ENCODE measurements around the gene OTUB1.

The OTUB1 gene

GRCh38 chr11:63944987-63945386 lies 41.3 kb upstream of the OTUB1 start:
- DNase-seq (ENCODE audit: low spot score), result no peak
- Histone ChIP-seq H2BK5ac (ENCODE audit: low read length) (no peak overlapping the region), H3K9me3 (replicated peaks in 1 of 2; ENCODE audit: control insufficient read depth in 2 of 2, insufficient read depth in 1 of 2, low read depth in 1 of 2, low read length in 2 of 2) (no peaks in the 10 kb centered on the region), H3K4me2 (ENCODE audit: insufficient read depth, low read length, poor library complexity, severe bottlenecking) (no peak overlapping the region), H3K14ac (ENCODE audit: low read length) (no peak overlapping the region), H3K4me3 (ENCODE audit: low read length in 2 of 2) (no peak overlapping the region), H3K4ac (ENCODE audit: low read length) (no peak overlapping the region), H2BK12ac (ENCODE audit: low read length) (no peak overlapping the region), H2AK5ac (ENCODE audit: low read depth, low read length) (peak overlapping the region; percentile 10), H3K27me3 (ENCODE audit: control insufficient read depth in 3 of 3, insufficient read depth in 3 of 3, low read depth in 1 of 3, low read length in 3 of 3) (no peaks in the 10 kb centered on the region), H2BK120ac (ENCODE audit: low read depth, low read length) (no peak overlapping the region), H4K91ac (ENCODE audit: low read depth, low read length, poor library complexity) (no peak overlapping the region), H2AFZ (ENCODE audit: low read length) (no peak overlapping the region), H2BK15ac (ENCODE audit: low read length) (no peak overlapping the region), H3K9ac (ENCODE audit: low read depth, low read length, poor library complexity) (peak overlapping the region; percentile 71), H4K8ac (ENCODE audit: low read depth, low read length) (no peak overlapping the region), H3K18ac (ENCODE audit: low read length) (no peak overlapping the region), H3K4me1 (ENCODE audit: control insufficient read depth in 2 of 2, insufficient read depth in 1 of 2, low read depth in 1 of 2, low read length in 2 of 2) (peaks cover 0 to 11% of the 10 kb centered on the region in 2 donors), H3K27ac (replicated peaks; ENCODE audit: low read length) (no peak overlapping the region), H3K79me1 (ENCODE audit: low read depth, low read length) (peaks cover 15% of the 10 kb centered on the region), H3K23ac (ENCODE audit: low read depth, low read length, poor library complexity) (peak overlapping the region; percentile 44), H3K36me3 (replicated peaks in 1 of 2; ENCODE audit: control insufficient read depth in 2 of 2, insufficient read depth in 2 of 2, low read length in 2 of 2) (peaks cover 14 to 67% of the 10 kb centered on the region in 2 donors)
- WGBS, 2 donors (ENCODE audit: extremely low coverage in 2 of 2, insufficient read length in 2 of 2, insufficient replicate concordance in 1 of 2), result no CpG with 5 or more reads among the region's 8 CpGs

DNA sequence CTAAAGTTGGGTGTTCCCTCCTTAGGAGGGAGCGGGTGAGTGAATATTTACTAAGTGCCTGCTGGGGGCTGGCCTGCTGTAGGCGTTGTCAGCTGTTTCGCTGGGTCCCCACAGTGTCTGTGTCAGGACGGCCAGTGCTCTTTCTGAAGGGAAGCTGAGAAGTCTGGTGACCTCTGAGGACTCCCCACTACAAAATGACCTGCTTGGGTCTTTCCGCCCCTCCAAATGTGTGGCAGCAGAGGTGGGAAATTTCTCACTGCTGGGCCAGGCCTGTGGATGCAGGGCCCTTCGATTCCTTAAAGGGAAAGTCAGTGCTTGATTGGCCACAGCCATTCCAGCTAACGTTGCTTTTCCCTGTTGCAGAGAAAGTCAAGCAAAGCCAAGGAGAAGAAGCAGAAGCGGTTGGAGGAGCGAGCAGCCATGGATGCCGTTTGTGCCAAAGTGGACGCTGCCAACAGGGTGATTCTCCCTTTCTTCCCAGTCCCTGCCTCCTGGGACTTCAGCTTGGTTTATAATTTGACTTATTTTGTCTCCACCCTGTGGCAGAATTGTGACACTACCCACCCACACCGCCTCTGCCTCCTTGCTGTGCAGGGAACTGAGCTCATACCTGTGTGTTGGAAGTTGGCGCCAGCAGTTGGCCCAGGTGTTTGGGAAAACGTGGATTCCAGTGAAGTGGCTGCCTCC lies 40.6 kb upstream of the OTUB1 start:
- WGBS, 2 donors (ENCODE audit: extremely low coverage in 2 of 2, insufficient read length in 2 of 2, insufficient replicate concordance in 1 of 2), result no CpG with 5 or more reads among the region's 14 CpGs
- Histone ChIP-seq H2BK120ac (ENCODE audit: low read depth, low read length) (no peak overlapping the region), H3K23ac (ENCODE audit: low read depth, low read length, poor library complexity) (peak overlapping the region; percentile 32), H3K79me1 (ENCODE audit: low read depth, low read length) (peaks cover 13% of the 10 kb centered on the region), H2BK5ac (ENCODE audit: low read length) (no peak overlapping the region), H2AK5ac (ENCODE audit: low read depth, low read length) (no peak overlapping the region), H2AFZ (ENCODE audit: low read length) (no peak overlapping the region), H3K27me3 (ENCODE audit: control insufficient read depth in 3 of 3, insufficient read depth in 3 of 3, low read depth in 1 of 3, low read length in 3 of 3) (no peaks in the 10 kb centered on the region), H3K9ac (ENCODE audit: low read depth, low read length, poor library complexity) (no peak overlapping the region), H3K27ac (replicated peaks; ENCODE audit: low read length) (no peak overlapping the region), H2BK15ac (ENCODE audit: low read length) (no peak overlapping the region), H3K14ac (ENCODE audit: low read length) (no peak overlapping the region), H3K4me3 (ENCODE audit: low read length in 2 of 2) (no peak overlapping the region), H3K36me3 (replicated peaks in 1 of 2; ENCODE audit: control insufficient read depth in 2 of 2, insufficient read depth in 2 of 2, low read length in 2 of 2) (peaks cover 14 to 73% of the 10 kb centered on the region in 2 donors), H3K4ac (ENCODE audit: low read length) (no peak overlapping the region), H3K4me2 (ENCODE audit: insufficient read depth, low read length, poor library complexity, severe bottlenecking) (no peak overlapping the region), H4K8ac (ENCODE audit: low read depth, low read length) (no peak overlapping the region), H2BK12ac (ENCODE audit: low read length) (no peak overlapping the region), H3K18ac (ENCODE audit: low read length) (no peak overlapping the region), H4K91ac (ENCODE audit: low read depth, low read length, poor library complexity) (no peak overlapping the region), H3K9me3 (replicated peaks in 1 of 2; ENCODE audit: control insufficient read depth in 2 of 2, insufficient read depth in 1 of 2, low read depth in 1 of 2, low read length in 2 of 2) (no peaks in the 10 kb centered on the region), H3K4me1 (ENCODE audit: control insufficient read depth in 2 of 2, insufficient read depth in 1 of 2, low read depth in 1 of 2, low read length in 2 of 2) (peaks cover 0 to 11% of the 10 kb centered on the region in 2 donors)
- peak; percentile 30 for DNase-seq (ENCODE audit: low spot score)

GRCh38 chr11:63951779-63952536 lies 34.3 kb upstream of the OTUB1 start:
- H4K91ac ChIP-seq (ENCODE audit: low read depth, low read length, poor library complexity), result no peak overlapping the region
- no peak overlapping the region for H3K4me2 ChIP-seq (ENCODE audit: insufficient read depth, low read length, poor library complexity, severe bottlenecking)
- H3K4ac ChIP-seq (ENCODE audit: low read length), result no peak overlapping the region
- no peak for DNase-seq (ENCODE audit: low spot score)
- no peak overlapping the region for H3K27ac ChIP-seq (replicated peaks; ENCODE audit: low read length)
- H3K27me3 ChIP-seq (ENCODE audit: control insufficient read depth in 3 of 3, insufficient read depth in 3 of 3, low read depth in 1 of 3, low read length in 3 of 3), result peaks cover 0 to 2% (median 0%) of the 10 kb centered on the region in 3 experiments
- no peak overlapping the region for H2AK5ac ChIP-seq (ENCODE audit: low read depth, low read length)
- no peak overlapping the region for H4K8ac ChIP-seq (ENCODE audit: low read depth, low read length)
- H3K4me1 ChIP-seq (ENCODE audit: control insufficient read depth in 2 of 2, insufficient read depth in 1 of 2, low read depth in 1 of 2, low read length in 2 of 2), result no peaks in the 10 kb centered on the region
- no peaks in the 10 kb centered on the region for H3K79me1 ChIP-seq (ENCODE audit: low read depth, low read length)
- H3K4me3 ChIP-seq (ENCODE audit: low read length in 2 of 2), result peak overlapping the region in 1 of 2 donors; percentile 25
- H3K18ac ChIP-seq (ENCODE audit: low read length), result no peak overlapping the region
- H2BK12ac ChIP-seq (ENCODE audit: low read length), result no peak overlapping the region
- no CpG with 5 or more reads among the region's 20 CpGs for WGBS, 2 donors (ENCODE audit: extremely low coverage in 2 of 2, insufficient read length in 2 of 2, insufficient replicate concordance in 1 of 2)
- no peak overlapping the region for H3K9ac ChIP-seq (ENCODE audit: low read depth, low read length, poor library complexity)
- H2BK120ac ChIP-seq (ENCODE audit: low read depth, low read length), result no peak overlapping the region
- H2BK5ac ChIP-seq (ENCODE audit: low read length), result no peak overlapping the region
- no peak overlapping the region for H2BK15ac ChIP-seq (ENCODE audit: low read length)
- H3K36me3 ChIP-seq (replicated peaks in 1 of 2; ENCODE audit: control insufficient read depth in 2 of 2, insufficient read depth in 2 of 2, low read length in 2 of 2), result peaks cover 45 to 88% of the 10 kb centered on the region in 2 donors
- H3K23ac ChIP-seq (ENCODE audit: low read depth, low read length, poor library complexity), result peak overlapping the region; percentile 3
- H3K14ac ChIP-seq (ENCODE audit: low read length), result no peak overlapping the region
- H3K9me3 ChIP-seq (replicated peaks in 1 of 2; ENCODE audit: control insufficient read depth in 2 of 2, insufficient read depth in 1 of 2, low read depth in 1 of 2, low read length in 2 of 2), result peaks cover 0 to 2% of the 10 kb centered on the region in 2 donors
- no peak overlapping the region for H2AFZ ChIP-seq (ENCODE audit: low read length)

- no peak overlapping the region for H4K8ac ChIP-seq (ENCODE audit: low read depth, low read length)
- H3K4me3 ChIP-seq (ENCODE audit: low read length in 2 of 2), result no peak overlapping the region
- no peak for DNase-seq (ENCODE audit: low spot score)
- no peak overlapping the region for H3K18ac ChIP-seq (ENCODE audit: low read length)
- no peak overlapping the region for H3K23ac ChIP-seq (ENCODE audit: low read depth, low read length, poor library complexity)
- WGBS, 2 donors (ENCODE audit: extremely low coverage in 2 of 2, insufficient read length in 2 of 2, insufficient replicate concordance in 1 of 2), result no CpG with 5 or more reads among the region's 4 CpGs
- no peak overlapping the region for H2AFZ ChIP-seq (ENCODE audit: low read length)
- no peak overlapping the region for H2AK5ac ChIP-seq (ENCODE audit: low read depth, low read length)
- H2BK120ac ChIP-seq (ENCODE audit: low read depth, low read length), result no peak overlapping the region
- no peak overlapping the region for H4K91ac ChIP-seq (ENCODE audit: low read depth, low read length, poor library complexity)
- no peak overlapping the region for H2BK5ac ChIP-seq (ENCODE audit: low read length)
- H3K14ac ChIP-seq (ENCODE audit: low read length), result no peak overlapping the region
- no peaks in the 10 kb centered on the region for H3K79me1 ChIP-seq (ENCODE audit: low read depth, low read length)
- H3K4me2 ChIP-seq (ENCODE audit: insufficient read depth, low read length, poor library complexity, severe bottlenecking), result no peak overlapping the region
- H3K4ac ChIP-seq (ENCODE audit: low read length), result no peak overlapping the region
- no peak overlapping the region for H3K9ac ChIP-seq (ENCODE audit: low read depth, low read length, poor library complexity)
- peaks cover 0 to 2% (median 0%) of the 10 kb centered on the region in 3 experiments for H3K27me3 ChIP-seq (ENCODE audit: control insufficient read depth in 3 of 3, insufficient read depth in 3 of 3, low read depth in 1 of 3, low read length in 3 of 3)
- H3K36me3 ChIP-seq (replicated peaks in 1 of 2; ENCODE audit: control insufficient read depth in 2 of 2, insufficient read depth in 2 of 2, low read length in 2 of 2), result peaks cover 46 to 88% of the 10 kb centered on the region in 2 donors
- H3K9me3 ChIP-seq (replicated peaks in 1 of 2; ENCODE audit: control insufficient read depth in 2 of 2, insufficient read depth in 1 of 2, low read depth in 1 of 2, low read length in 2 of 2), result peaks cover 0 to 2% of the 10 kb centered on the region in 2 donors
- H3K27ac ChIP-seq (replicated peaks; ENCODE audit: low read length), result no peak overlapping the region
- no peak overlapping the region for H2BK15ac ChIP-seq (ENCODE audit: low read length)
- H3K4me1 ChIP-seq (ENCODE audit: control insufficient read depth in 2 of 2, insufficient read depth in 1 of 2, low read depth in 1 of 2, low read length in 2 of 2), result no peaks in the 10 kb centered on the region
- H2BK12ac ChIP-seq (ENCODE audit: low read length), result no peak overlapping the region
Measured at GRCh38 chr11:63952570-63952969, 33.7 kb upstream of the OTUB1 start.
